Activated T-cell treated with anti-CD3 and anti-CD28 coated beads for 24 hours (primary cell): ENCODE results near the gene OR52J3.

Experiments
- DNase-seq: peaks from one replicate; pipeline ENCODE4 v3.0.0-alpha.2; 2020; ENCODE audit warnings: low read depth

The OR52J3 gene

GRCh38 chr11:5096011-5096410, 49.7 kb downstream of the OR52J3 start:
- no peak for DNase-seq
